Measurements from ENCODE around the gene SPAG9. TPM values are rescaled to one million over a fixed set of nuclear protein-coding genes. Genes with fewer than 3 reads are reported as not detected.
A peak's percentile ranks its signal among the peaks of the same experiment; 100 is the strongest.

Gene SPAG9
- total RNA-seq, 1 experiment from 2014 or later = 129 TPM

- CTCF ChIA-PET = interaction anchor here (0.7 to 0.8 kb wide), 2 partner anchors 69 to 170 kb away, joined by 3 to 5 read pairs; no protein-coding TSS in a partner anchor
- Mint-ChIP-seq H3K4me1 (ENCODE audit: low read depth, unreplicated experiment) (peaks cover 17% of the 10 kb centered on the region), H3K27me3 (ENCODE audit: unreplicated experiment) (no peaks in the 10 kb centered on the region), H3K27ac (ENCODE audit: unreplicated experiment) (peak overlapping the region; percentile 41), H3K36me3 (ENCODE audit: insufficient read depth, unreplicated experiment) (peaks cover 4% of the 10 kb centered on the region), H3K9me3 (ENCODE audit: low read depth, unreplicated experiment) (no peaks in the 10 kb centered on the region), H3K4me3 (ENCODE audit: low read depth, unreplicated experiment) (no peak overlapping the region)
- TF ChIP-seq CTCF (IDR thresholded peaks at IDR 0.05; ENCODE audit: unreplicated experiment) = no peak
- intact Hi-C loops (cut with micrococcal nuclease; ENCODE audit: unreplicated experiment) = loop anchor here (10.0 kb wide), 1 partner anchor 104 kb away; the partner anchor contains the start of gene NME1
- no TSS peak for BruUV-seq (replicated peaks)
- peak; percentile 49 for DNase-seq
These were observed 70.2 kb downstream of the SPAG9 start for GRCh38 chr17:51050291-51051033.

GRCh38 chr17:51046514-51047384, 73.9 kb downstream of the SPAG9 start:
- H3K4me3 Mint-ChIP-seq (ENCODE audit: low read depth, unreplicated experiment) = no peak overlapping the region
- CTCF ChIA-PET = interaction anchor here (0.9 to 1.8 kb wide), 3 partner anchors 10 to 264 kb away, joined by 3 to 5 read pairs (median 3); no protein-coding TSS in a partner anchor
- no TSS peak for BruUV-seq (replicated peaks)
- no peak for TF ChIP-seq CTCF (IDR thresholded peaks at IDR 0.05; ENCODE audit: unreplicated experiment)
- no peaks in the 10 kb centered on the region for H3K27me3 Mint-ChIP-seq (ENCODE audit: unreplicated experiment)
- intact Hi-C loops (cut with micrococcal nuclease; ENCODE audit: unreplicated experiment) = no loop called here
- no peak overlapping the region for H3K27ac Mint-ChIP-seq (ENCODE audit: unreplicated experiment)
- H3K9me3 Mint-ChIP-seq (ENCODE audit: low read depth, unreplicated experiment) = no peaks in the 10 kb centered on the region
- DNase-seq = no peak
- no peaks in the 10 kb centered on the region for H3K36me3 Mint-ChIP-seq (ENCODE audit: insufficient read depth, unreplicated experiment)
- peaks cover 17% of the 10 kb centered on the region for H3K4me1 Mint-ChIP-seq (ENCODE audit: low read depth, unreplicated experiment)

GRCh38 chr17:51046046-51046445, 74.6 kb downstream of the SPAG9 start:
- no peaks in the 10 kb centered on the region for H3K27me3 Mint-ChIP-seq (ENCODE audit: unreplicated experiment)
- CTCF ChIA-PET = interaction anchor here (1.2 to 1.8 kb wide), 2 partner anchors 11 to 263 kb away, joined by 3 to 5 read pairs; no protein-coding TSS in a partner anchor
- peaks cover 15% of the 10 kb centered on the region for H3K4me1 Mint-ChIP-seq (ENCODE audit: low read depth, unreplicated experiment)
- DNase-seq = no peak
- no peak overlapping the region for H3K27ac Mint-ChIP-seq (ENCODE audit: unreplicated experiment)
- TF ChIP-seq CTCF (IDR thresholded peaks at IDR 0.05; ENCODE audit: unreplicated experiment) = no peak
- no peaks in the 10 kb centered on the region for H3K36me3 Mint-ChIP-seq (ENCODE audit: insufficient read depth, unreplicated experiment)
- intact Hi-C loops (cut with micrococcal nuclease; ENCODE audit: unreplicated experiment) = no loop called here
- no peak overlapping the region for H3K4me3 Mint-ChIP-seq (ENCODE audit: low read depth, unreplicated experiment)
- BruUV-seq (replicated peaks) = no TSS peak
- H3K9me3 Mint-ChIP-seq (ENCODE audit: low read depth, unreplicated experiment) = no peaks in the 10 kb centered on the region

GRCh38 chr17:51045621-51046020, 75.0 kb downstream of the SPAG9 start:
- CTCF ChIA-PET = interaction anchor here (1.2 to 1.8 kb wide), 2 partner anchors 11 to 263 kb away, joined by 3 to 5 read pairs; no protein-coding TSS in a partner anchor
- Mint-ChIP-seq H3K27me3 (ENCODE audit: unreplicated experiment) (no peaks in the 10 kb centered on the region), H3K27ac (ENCODE audit: unreplicated experiment) (no peak overlapping the region), H3K36me3 (ENCODE audit: insufficient read depth, unreplicated experiment) (no peaks in the 10 kb centered on the region), H3K4me1 (ENCODE audit: low read depth, unreplicated experiment) (peaks cover 11% of the 10 kb centered on the region), H3K9me3 (ENCODE audit: low read depth, unreplicated experiment) (no peaks in the 10 kb centered on the region), H3K4me3 (ENCODE audit: low read depth, unreplicated experiment) (no peak overlapping the region)
- TF ChIP-seq CTCF (IDR thresholded peaks at IDR 0.05; ENCODE audit: unreplicated experiment) = no peak
- intact Hi-C loops (cut with micrococcal nuclease; ENCODE audit: unreplicated experiment) = no loop called here
- no peak for DNase-seq
- no TSS peak for BruUV-seq (replicated peaks)

Measured in Calu3 (cell line).